Dendritic cell treated with granulocyte-macrophage colony-stimulating factor and Interleukin-4, amounts not matched to agents 40 ng/mL and 50 ng/mL, for 4 days (primary cell): ENCODE results near the gene SLC4A8.

Experiments used
- H3K27ac Mint-ChIP-seq: one replicate; pipeline ENCODE4 v1.8.0; 2022; ENCODE audit warnings: mild to moderate bottlenecking, mixed read lengths
- H3K27me3 Mint-ChIP-seq: one replicate; pipeline ENCODE4 v1.8.0; 2022; ENCODE audit warnings: mild to moderate bottlenecking, mixed read lengths
- H3K36me3 Mint-ChIP-seq: one replicate; pipeline ENCODE4 v1.8.0; 2022; ENCODE audit warnings: low read depth, mixed read lengths
- H3K4me1 Mint-ChIP-seq: one replicate; pipeline ENCODE4 v1.8.0; 2022; ENCODE audit warnings: low read depth, mixed read lengths
- H3K4me3 Mint-ChIP-seq: one replicate; pipeline ENCODE4 v1.8.0; 2022; ENCODE audit warnings: mild to moderate bottlenecking, moderate library complexity, mixed read lengths
- H3K9me3 Mint-ChIP-seq: one replicate; pipeline ENCODE4 v1.8.0; 2022; ENCODE audit warnings: mixed read lengths
- intact Hi-C: fragments of 100-400 bp; cut with micrococcal nuclease; formaldehyde crosslinking; loops from one replicate; pipeline ENCODE4 v1.15.0; 2022

SLC4A8 gene

GRCh38 chr12:51522696-51523095 lies 98.1 kb downstream of the SLC4A8 start:
- no peak overlapping the region for H3K27ac Mint-ChIP-seq
- H3K9me3 Mint-ChIP-seq: no peaks in the 10 kb centered on the region
- H3K4me3 Mint-ChIP-seq: no peak overlapping the region
- H3K27me3 Mint-ChIP-seq: peaks cover 10% of the 10 kb centered on the region
- intact Hi-C loops: no loop called here
- no peaks in the 10 kb centered on the region for H3K36me3 Mint-ChIP-seq
- H3K4me1 Mint-ChIP-seq: peaks cover 7% of the 10 kb centered on the region

GRCh38 chr12:51524386-51524901 lies 99.8 kb downstream of the SLC4A8 start:
- no peak overlapping the region for H3K4me3 Mint-ChIP-seq
- intact Hi-C loops: no loop called here
- H3K4me1 Mint-ChIP-seq: peaks cover 22% of the 10 kb centered on the region
- no peaks in the 10 kb centered on the region for H3K9me3 Mint-ChIP-seq
- no peaks in the 10 kb centered on the region for H3K36me3 Mint-ChIP-seq
- H3K27ac Mint-ChIP-seq: no peak overlapping the region
- H3K27me3 Mint-ChIP-seq: peaks cover 12% of the 10 kb centered on the region

- H3K36me3 Mint-ChIP-seq: no peaks in the 10 kb centered on the region
- intact Hi-C loops: no loop called here
- no peaks in the 10 kb centered on the region for H3K9me3 Mint-ChIP-seq
- peaks cover 22% of the 10 kb centered on the region for H3K4me1 Mint-ChIP-seq
- H3K27ac Mint-ChIP-seq: no peak overlapping the region
- peaks cover 15% of the 10 kb centered on the region for H3K27me3 Mint-ChIP-seq
- no peak overlapping the region for H3K4me3 Mint-ChIP-seq
These were observed 100.9 kb downstream of the SLC4A8 start for GRCh38 chr12:51525518-51525917.

GRCh38 chr12:51527966-51528365 lies 103.3 kb downstream of the SLC4A8 start:
- intact Hi-C loops: no loop called here
- peak overlapping the region; percentile 75 for H3K27ac Mint-ChIP-seq
- peaks cover 28% of the 10 kb centered on the region for H3K27me3 Mint-ChIP-seq
- no peaks in the 10 kb centered on the region for H3K9me3 Mint-ChIP-seq
- no peak overlapping the region for H3K4me3 Mint-ChIP-seq
- no peaks in the 10 kb centered on the region for H3K36me3 Mint-ChIP-seq
- peaks cover 41% of the 10 kb centered on the region for H3K4me1 Mint-ChIP-seq

- intact Hi-C loops: no loop called here
- H3K9me3 Mint-ChIP-seq: no peaks in the 10 kb centered on the region
- no peaks in the 10 kb centered on the region for H3K36me3 Mint-ChIP-seq
- H3K4me1 Mint-ChIP-seq: peaks cover 41% of the 10 kb centered on the region
- no peak overlapping the region for H3K4me3 Mint-ChIP-seq
- H3K27ac Mint-ChIP-seq: peak overlapping the region; percentile 75
- H3K27me3 Mint-ChIP-seq: peaks cover 28% of the 10 kb centered on the region
These were observed 104.4 kb downstream of the SLC4A8 start for GRCh38 chr12:51528852-51529650.

GRCh38 chr12:51529651-51529970 lies 105.0 kb downstream of the SLC4A8 start:
- intact Hi-C loops: no loop called here
- H3K4me3 Mint-ChIP-seq: no peak overlapping the region
- H3K27me3 Mint-ChIP-seq: peaks cover 32% of the 10 kb centered on the region
- H3K36me3 Mint-ChIP-seq: no peaks in the 10 kb centered on the region
- H3K9me3 Mint-ChIP-seq: no peaks in the 10 kb centered on the region
- peaks cover 41% of the 10 kb centered on the region for H3K4me1 Mint-ChIP-seq
- no peak overlapping the region for H3K27ac Mint-ChIP-seq

- H3K4me3 Mint-ChIP-seq: no peak overlapping the region
- intact Hi-C loops: loop anchor here (5.0 kb wide), 1 partner anchor 347 kb away; no protein-coding TSS in a partner anchor
- H3K27ac Mint-ChIP-seq: peak overlapping the region; percentile 15
- H3K36me3 Mint-ChIP-seq: no peaks in the 10 kb centered on the region
- peaks cover 34% of the 10 kb centered on the region for H3K27me3 Mint-ChIP-seq
- no peaks in the 10 kb centered on the region for H3K9me3 Mint-ChIP-seq
- H3K4me1 Mint-ChIP-seq: peaks cover 41% of the 10 kb centered on the region
These were observed 105.6 kb downstream of the SLC4A8 start for GRCh38 chr12:51530208-51530607.

GRCh38 chr12:51531284-51531977 lies 106.8 kb downstream of the SLC4A8 start:
- Mint-ChIP-seq H3K27ac (peak overlapping the region; percentile 15), H3K4me3 (no peak overlapping the region), H3K27me3 (peaks cover 34% of the 10 kb centered on the region), H3K4me1 (peaks cover 41% of the 10 kb centered on the region), H3K36me3 (no peaks in the 10 kb centered on the region), H3K9me3 (no peaks in the 10 kb centered on the region)
- intact Hi-C loops: loop anchor here (1.0 to 5.0 kb wide), 2 partner anchors 106 to 346 kb away; no protein-coding TSS in a partner anchor

GRCh38 chr12:51531978-51532497 lies 107.4 kb downstream of the SLC4A8 start:
- Mint-ChIP-seq H3K27me3 (peaks cover 36% of the 10 kb centered on the region), H3K4me1 (peaks cover 39% of the 10 kb centered on the region), H3K27ac (no peak overlapping the region), H3K4me3 (no peak overlapping the region), H3K9me3 (no peaks in the 10 kb centered on the region), H3K36me3 (no peaks in the 10 kb centered on the region)
- intact Hi-C loops: loop anchor here (1.0 to 5.0 kb wide), 3 partner anchors 107 to 345 kb away; no protein-coding TSS in a partner anchor

GRCh38 chr12:51533799-51534198 lies 109.2 kb downstream of the SLC4A8 start:
- Mint-ChIP-seq H3K36me3 (no peaks in the 10 kb centered on the region), H3K4me1 (peaks cover 23% of the 10 kb centered on the region), H3K9me3 (no peaks in the 10 kb centered on the region), H3K4me3 (no peak overlapping the region), H3K27ac (no peak overlapping the region), H3K27me3 (peaks cover 31% of the 10 kb centered on the region)
- intact Hi-C loops: loop anchor here (5.0 kb wide), 1 partner anchor 344 kb away; no protein-coding TSS in a partner anchor

GRCh38 chr12:51534216-51535074 lies 109.8 kb downstream of the SLC4A8 start:
- Mint-ChIP-seq H3K27me3 (peaks cover 31% of the 10 kb centered on the region), H3K27ac (no peak overlapping the region), H3K4me1 (peaks cover 19% of the 10 kb centered on the region), H3K4me3 (no peak overlapping the region), H3K9me3 (no peaks in the 10 kb centered on the region), H3K36me3 (no peaks in the 10 kb centered on the region)
- intact Hi-C loops: loop anchor here (5.0 kb wide), 1 partner anchor 343 kb away; no protein-coding TSS in a partner anchor

- peaks cover 21% of the 10 kb centered on the region for H3K27me3 Mint-ChIP-seq
- H3K9me3 Mint-ChIP-seq: no peaks in the 10 kb centered on the region
- intact Hi-C loops: no loop called here
- H3K27ac Mint-ChIP-seq: no peak overlapping the region
- peaks cover 15% of the 10 kb centered on the region for H3K4me1 Mint-ChIP-seq
- H3K4me3 Mint-ChIP-seq: no peak overlapping the region
- H3K36me3 Mint-ChIP-seq: no peaks in the 10 kb centered on the region
These were observed 111.5 kb downstream of the SLC4A8 start for GRCh38 chr12:51536159-51536558.

GRCh38 chr12:51538149-51538548 lies 113.5 kb downstream of the SLC4A8 start:
- intact Hi-C loops: no loop called here
- Mint-ChIP-seq H3K4me1 (no peaks in the 10 kb centered on the region), H3K27me3 (peaks cover 17% of the 10 kb centered on the region), H3K4me3 (no peak overlapping the region), H3K27ac (no peak overlapping the region), H3K36me3 (no peaks in the 10 kb centered on the region), H3K9me3 (no peaks in the 10 kb centered on the region)
